H1 (cell line): Measurements from ENCODE around the gene ABTB1. TPM values are rescaled to one million over a fixed set of nuclear protein-coding genes. Genes with fewer than 3 reads are reported as not detected.

Experiments
- CTCF ChIA-PET: fragments of 300-600 bp; sonication (Branson Sonifier 250); formaldehyde crosslinking; loops from one replicate; lab custom pipeline; 2021; ENCODE audit not compliant: partially characterized antibody; lab: Charles Lee
- POLR2A ChIA-PET: fragments of 300-600 bp; sonication (Branson Sonifier 250); formaldehyde crosslinking; loops from one replicate; lab custom pipeline; 2021; ENCODE audit warnings: inconsistent platforms; ENCODE audit not compliant: partially characterized antibody; lab: Charles Lee
- DNase-seq, 2 experiments: peaks; one replicate each; pipeline versions ENCODE4 v3.0.0 to v3.0.0-alpha.2; 2010 to 2022; ENCODE audit warnings: low spot score in 2 of 2, low read depth in 1 of 2, mixed read lengths in 1 of 2
- FAIRE-seq: peaks from 2 replicates; lab custom pipeline; 2011; peaks lifted over from hg19 to GRCh38; lab: Jason Lieb, UNC
- H2AFZ ChIP-seq: 2 replicates; pipeline ENCODE4 v1.8.1; 2012; ENCODE audit warnings: low read length, inconsistent platforms
- H2AK5ac ChIP-seq: 2 replicates; pipeline ENCODE4 v1.6.1; 2013; ENCODE audit warnings: low read depth, low read length
- H2BK120ac ChIP-seq: replicated peaks from 2 replicates; pipeline ENCODE3; 2013; ENCODE audit warnings: low read depth, low read length, inconsistent platforms
- H2BK12ac ChIP-seq: 2 replicates; pipeline ENCODE4 v1.6.1; 2013; ENCODE audit warnings: low read depth, low read length
- H2BK15ac ChIP-seq: 2 replicates; pipeline ENCODE4 v1.6.1; 2013; ENCODE audit warnings: low read length
- H2BK20ac ChIP-seq: 2 replicates; pipeline ENCODE4 v1.6.1; 2013; ENCODE audit warnings: low read length
- H2BK5ac ChIP-seq: 2 replicates; pipeline ENCODE4 v1.6.1; 2013; ENCODE audit warnings: low read depth, low read length
- H3K14ac ChIP-seq: 2 replicates; pipeline ENCODE4 v1.6.1; 2013; ENCODE audit warnings: inconsistent platforms; ENCODE audit not compliant: insufficient read length
- H3K18ac ChIP-seq: 2 replicates; pipeline ENCODE4 v1.6.1; 2013; ENCODE audit warnings: low read length; ENCODE audit errors: extremely low read depth
- H3K23ac ChIP-seq: 2 replicates; pipeline ENCODE4 v1.6.1; 2013; ENCODE audit warnings: inconsistent platforms; ENCODE audit not compliant: insufficient read length
- H3K23me2 ChIP-seq: 2 replicates; pipeline ENCODE4 v1.6.1; 2013; ENCODE audit warnings: low read depth, low read length
- H3K27ac ChIP-seq: 2 replicates; pipeline ENCODE4 v1.6.1; 2011; ENCODE audit warnings: low read depth, low read length, inconsistent platforms
- H3K27me3 ChIP-seq, 4 experiments: replicated peaks in 1 of 4; 1 replicate in 1 of 4; 2 replicates in 3 of 4; pipeline versions ENCODE4 v1.6.1 to v1.8.1; 2011 to 2013; ENCODE audit warnings: low read length in 3 of 4, mild to moderate bottlenecking in 3 of 4, inconsistent platforms in 2 of 4, mixed read lengths in 2 of 4, moderate library complexity in 1 of 4; ENCODE audit not compliant: control insufficient read depth in 3 of 4, insufficient read depth in 3 of 4; ENCODE audit errors: extremely low read depth in 1 of 4
- H3K36me3 ChIP-seq, 4 experiments: 2 replicates each; pipeline versions ENCODE4 v1.6.1 to v1.8.1; 2011 to 2013; ENCODE audit warnings: mild to moderate bottlenecking in 4 of 4, low read length in 3 of 4, moderate library complexity in 2 of 4, control low read depth in 1 of 4, inconsistent platforms in 1 of 4; ENCODE audit not compliant: insufficient read depth in 4 of 4, control insufficient read depth in 2 of 4
- H3K4ac ChIP-seq: replicated peaks from 2 replicates; pipeline ENCODE3; 2013; ENCODE audit warnings: low read length, low read depth, mixed read lengths, inconsistent platforms; ENCODE audit not compliant: insufficient read length
- H3K4me1 ChIP-seq, 4 experiments: replicated peaks in 1 of 4; 1 replicate in 1 of 4; 2 replicates in 3 of 4; pipeline versions ENCODE4 v1.6.1 to v1.8.1; 2011 to 2013; ENCODE audit warnings: low read length in 3 of 4, inconsistent platforms in 2 of 4, mixed read lengths in 1 of 4; ENCODE audit not compliant: insufficient read depth in 4 of 4, control insufficient read depth in 3 of 4
- H3K4me2 ChIP-seq, 2 experiments: 2 replicates each; pipeline versions ENCODE4 v1.6.1 to v1.8.1; 2011 to 2013; ENCODE audit warnings: low read depth in 2 of 2, low read length in 2 of 2, control low read depth in 1 of 2, inconsistent platforms in 1 of 2, mild to moderate bottlenecking in 1 of 2; ENCODE audit not compliant: insufficient read depth in 1 of 2
- H3K4me3 ChIP-seq, 4 experiments: fragments of 200-600, 300-600 bp in 1 of 4; sonication (generic), shearing (Covaris generic), sonication (Bioruptor Twin) in 1 of 4; 2 replicates each; pipeline versions ENCODE4 v1.5.1 to v1.8.1; 2011 to 2016; ENCODE audit warnings: low read length in 4 of 4, low read depth in 3 of 4, control low read depth in 2 of 4, inconsistent platforms in 2 of 4, mild to moderate bottlenecking in 2 of 4, mixed read lengths in 1 of 4, moderate library complexity in 1 of 4; ENCODE audit not compliant: insufficient read depth in 2 of 4; ENCODE audit errors: extremely low read depth in 1 of 4
- H3K56ac ChIP-seq: replicated peaks from 2 replicates; pipeline ENCODE3; 2013; ENCODE audit warnings: low read depth, mild to moderate bottlenecking, mixed read lengths, low read length, inconsistent platforms; ENCODE audit not compliant: insufficient read length
- H3K79me1 ChIP-seq: 2 replicates; pipeline ENCODE4 v1.6.1; 2013; ENCODE audit warnings: low read depth, low read length, control low read depth
- H3K79me2 ChIP-seq, 2 experiments: 2 replicates each; pipeline versions ENCODE4 v1.6.1 to v1.8.1; 2012 to 2013; ENCODE audit warnings: low read length in 2 of 2, mild to moderate bottlenecking in 2 of 2, inconsistent platforms in 1 of 2; ENCODE audit not compliant: insufficient read depth in 2 of 2, control insufficient read depth in 1 of 2
- H3K9ac ChIP-seq, 4 experiments: replicated peaks in 1 of 4; 1 replicate in 1 of 4; 2 replicates in 3 of 4; pipeline versions ENCODE4 v1.6.1 to v1.8.1; 2011 to 2013; ENCODE audit warnings: low read depth in 3 of 4, low read length in 3 of 4, control low read depth in 2 of 4, mild to moderate bottlenecking in 2 of 4, moderate library complexity in 2 of 4, inconsistent platforms in 1 of 4; ENCODE audit errors: extremely low read depth in 1 of 4
- H3K9me3 ChIP-seq, 2 experiments: 2 replicates each; pipeline versions ENCODE4 v1.6.1 to v1.8.1; 2012 to 2013; ENCODE audit warnings: mild to moderate bottlenecking in 2 of 2, moderate library complexity in 2 of 2, control low read depth in 1 of 2, inconsistent platforms in 1 of 2, low read depth in 1 of 2, low read length in 1 of 2, mixed read lengths in 1 of 2; ENCODE audit not compliant: insufficient read depth in 2 of 2
- H4K20me1 ChIP-seq, 2 experiments: replicated peaks in 1 of 2; 2 replicates each; pipeline versions ENCODE3 to v1.8.1; 2011 to 2013; ENCODE audit warnings: inconsistent platforms in 2 of 2, low read length in 2 of 2, mild to moderate bottlenecking in 1 of 2; ENCODE audit not compliant: insufficient read depth in 2 of 2, control insufficient read depth in 1 of 2
- H4K5ac ChIP-seq: 2 replicates; pipeline ENCODE4 v1.6.1; 2013; ENCODE audit warnings: low read length, low read depth, mixed read lengths, inconsistent platforms; ENCODE audit not compliant: insufficient read length
- H4K8ac ChIP-seq: 2 replicates; pipeline ENCODE4 v1.8.0; 2013; ENCODE audit warnings: mild to moderate bottlenecking, moderate library complexity, low read length, inconsistent platforms; ENCODE audit not compliant: insufficient read depth; ENCODE audit errors: extremely low read depth
- H4K91ac ChIP-seq: replicated peaks from 2 replicates; pipeline ENCODE3; 2013; ENCODE audit warnings: low read length, mixed read lengths, inconsistent platforms; ENCODE audit not compliant: insufficient read length
- CHD2 ChIP-seq: IDR thresholded peaks from 2 replicates; pipeline ENCODE4 v1.6.1; 2012; ENCODE audit warnings: low read length, improper control_type of control experiment
- FOSL1 ChIP-seq: IDR thresholded peaks from 2 replicates; pipeline ENCODE4 v1.6.1; 2011; ENCODE audit warnings: mild to moderate bottlenecking, low read depth, low read length, moderate library complexity; ENCODE audit not compliant: insufficient read depth
- GABPA ChIP-seq: IDR thresholded peaks from 2 replicates; pipeline ENCODE4 v1.6.1; 2011; ENCODE audit warnings: mild to moderate bottlenecking, low read length, moderate library complexity, borderline replicate concordance; ENCODE audit not compliant: insufficient read depth
- POLR2AphosphoS5 ChIP-seq: IDR thresholded peaks from 2 replicates; pipeline ENCODE4 v1.6.1; 2011; ENCODE audit warnings: low read depth, low read length
- RAD21 ChIP-seq, 2 experiments: IDR thresholded peaks in 1 of 2; conservative IDR thresholded peaks in 1 of 2; 2 replicates each; pipeline ENCODE4 v1.6.1; 2011; ENCODE audit warnings: low read depth in 2 of 2, low read length in 2 of 2, improper control_type of control experiment in 1 of 2, inconsistent platforms in 1 of 2, mild to moderate bottlenecking in 1 of 2, moderate library complexity in 1 of 2
- WGBS, 2 experiments: shearing (Covaris generic) in 1 of 2; methylation state at CpG; one replicate each; pipeline versions ENCODE4 v1.1.6 to v1.1.7; 2013 to 2015; ENCODE audit warnings: low lambda C conversion rate in 2 of 2, mixed read lengths in 2 of 2, inconsistent platforms in 1 of 2, low coverage in 1 of 2, missing lambda C conversion rate in 1 of 2; ENCODE audit not compliant: insufficient replicate concordance in 2 of 2, insufficient coverage in 1 of 2, insufficient read length in 1 of 2; ENCODE audit errors: extremely low coverage in 1 of 2, missing lambda C conversion rate in 1 of 2; 5-methylcytosine and 5-hydroxymethylcytosine counted together
- polyA plus RNA-seq, 7 experiments: library from polyadenylated mRNA; depleted of rRNA in 3 of 7; stranded (reverse) in 5 of 7; unstranded in 2 of 7; fragments of >200 nt in 5 of 7; fragments of 200-250 nt in 2 of 7; gene quantifications; 1 replicate in 5 of 7; 2 replicates in 1 of 7; 4 replicates in 1 of 7; pipeline versions ENCODE4 v1.2.1 to v1.2.3, GENCODE V29; 2011 to 2013; ENCODE audit warnings: missing spikeins in 2 of 7, mixed read lengths in 2 of 7
- total RNA-seq: library from RNA; stranded (reverse); fragmentation: NEBNext Ultra II Directional; extraction: Animal tissue kit (Norgen Biotek cat#: 25700); gene quantifications from 2 replicates; pipeline ENCODE4 v1.2.1, GENCODE V29; 2021

The ABTB1 gene
- total and polyA plus RNA-seq, 2 of the 8 experiments (the other 6 are each of a cell fraction or from before 2014, with no cell fraction given): 7.1 to 9.4 TPM

DNA sequence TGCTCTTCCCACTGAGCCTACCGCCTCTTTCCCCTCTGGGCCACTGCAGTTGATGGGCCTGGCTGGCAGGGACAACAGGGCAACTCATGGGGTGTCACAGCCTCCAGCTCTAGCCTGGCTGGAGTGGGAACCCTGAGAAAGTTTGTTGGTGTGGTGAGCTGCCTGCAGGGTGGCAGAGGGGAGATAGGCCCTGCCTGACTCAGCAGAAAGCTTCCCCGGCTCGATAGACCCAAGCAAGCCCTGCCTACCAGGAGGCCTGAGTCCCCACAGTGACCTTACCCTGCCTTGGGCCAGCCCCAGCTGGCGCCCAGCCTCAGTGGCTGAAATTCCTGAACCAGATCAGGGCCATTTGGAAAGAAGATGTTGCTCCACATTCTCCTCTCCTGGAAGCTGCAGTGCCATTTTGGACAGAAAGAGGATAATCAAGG, 29.4 kb downstream of the ABTB1 start:
- no peak overlapping the region for H3K4me3 ChIP-seq
- H3K4ac ChIP-seq: no peak overlapping the region
- H3K23ac ChIP-seq: no peak overlapping the region
- H2AFZ ChIP-seq: no peak overlapping the region
- H4K20me1 ChIP-seq: no peaks in the 10 kb centered on the region
- H3K23me2 ChIP-seq: no peaks in the 10 kb centered on the region
- 0 out of 2 replicates have a peak overlapping the region, but pooled peaks have one; percentile 86 for H2BK20ac ChIP-seq
- H3K9me3 ChIP-seq: no peaks in the 10 kb centered on the region
- no peak overlapping the region for H4K8ac ChIP-seq
- H3K27ac ChIP-seq: no peak overlapping the region
- WGBS, 2 experiments: 84% methylated on average over 4 of the region's 4 CpGs; no CpG with 5 or more reads in 1 of the 2 experiments
- POLR2A ChIA-PET: interaction anchor here (1.3 kb wide), 1 partner anchor 13 kb away, joined by 4 read pairs; no protein-coding TSS in a partner anchor
- DNase-seq (no peak), FAIRE-seq (no peak)
- H3K36me3 ChIP-seq: no peaks in the 10 kb centered on the region
- no peak overlapping the region for H4K91ac ChIP-seq
- no peaks in the 10 kb centered on the region; the same call in 1 of the 2 replicates for H3K79me1 ChIP-seq
- no peak overlapping the region for H2BK12ac ChIP-seq
- H3K56ac ChIP-seq: no peak overlapping the region
- no peak overlapping the region for H4K5ac ChIP-seq
- H2BK5ac ChIP-seq: no peak overlapping the region; the same call in 1 of the 2 replicates
- H3K9ac ChIP-seq: no peak overlapping the region; a peak in 1 of 7 replicates
- H3K27me3 ChIP-seq: no peaks in the 10 kb centered on the region
- H2BK15ac ChIP-seq: 0 out of 2 replicates have a peak overlapping the region, but pooled peaks have one; percentile 18
- H3K18ac ChIP-seq: no peak overlapping the region
- H3K4me2 ChIP-seq: no peak overlapping the region
- H3K4me1 ChIP-seq: peaks cover 0 to 3% (median under 1%) of the 10 kb centered on the region in 4 experiments; a peak in 2 of 7 replicates
- no peak overlapping the region for H2AK5ac ChIP-seq
- CTCF ChIA-PET: interaction anchor here (0.7 to 1.5 kb wide), 3 partner anchors 11 to 188 kb away, joined by 3 to 7 read pairs (median 4); no protein-coding TSS in a partner anchor
- H3K79me2 ChIP-seq: no peaks in the 10 kb centered on the region
- H2BK120ac ChIP-seq: no peak overlapping the region
- no peak overlapping the region for H3K14ac ChIP-seq
- TF ChIP-seq FOSL1: no peak
- no peak for TF ChIP-seq CHD2
- TF ChIP-seq GABPA: no peak
- TF ChIP-seq POLR2AphosphoS5: no peak
- TF ChIP-seq RAD21 (IDR thresholded peaks at IDR 0.05 in 1 of 2, conservative IDR thresholded peaks at IDR 0.05 in 1 of 2; ENCODE audit: low read depth in 2 of 2, low read length in 2 of 2): no peak
